Liver (tissue), 9 donors: Measurements from ENCODE around the gene DNHD1. TPM values are rescaled to one million over a fixed set of nuclear protein-coding genes. Genes with fewer than 3 reads are reported as not detected.
A peak's percentile ranks its signal among the peaks of the same experiment; 100 is the strongest.

ENCODE experiments used
- DNase-seq: peaks from one replicate; pipeline ENCODE4 v3.0.0-alpha.2; 2017; ENCODE audit warnings: low spot score
- H3K27ac ChIP-seq, 2 donors: one replicate each; pipeline ENCODE4 v1.7.0; 2013; ENCODE audit warnings: inconsistent platforms in 2 of 2, low read length in 2 of 2, control low read depth in 1 of 2, low read depth in 1 of 2, mild to moderate bottlenecking in 1 of 2
- H3K27me3 ChIP-seq, 4 donors: one replicate each; pipeline versions ENCODE4 v1.6.1 to v1.7.0; 2013; ENCODE audit warnings: low read length in 3 of 4, inconsistent platforms in 1 of 4, mild to moderate bottlenecking in 1 of 4, moderate library complexity in 1 of 4; ENCODE audit not compliant: control insufficient read depth in 4 of 4, insufficient read depth in 4 of 4
- H3K36me3 ChIP-seq, 4 donors: one replicate each; pipeline versions ENCODE4 v1.6.1 to v1.7.0; 2013; ENCODE audit warnings: low read length in 3 of 4, mild to moderate bottlenecking in 3 of 4, low read depth in 1 of 4, moderate library complexity in 1 of 4; ENCODE audit not compliant: control insufficient read depth in 4 of 4, insufficient read depth in 3 of 4
- H3K4me1 ChIP-seq, 4 donors: one replicate each; pipeline versions ENCODE4 v1.6.1 to v1.7.0; 2013; ENCODE audit warnings: low read length in 3 of 4, mild to moderate bottlenecking in 3 of 4, moderate library complexity in 1 of 4; ENCODE audit not compliant: control insufficient read depth in 4 of 4, insufficient read depth in 4 of 4
- H3K4me3 ChIP-seq, 3 donors: one replicate each; pipeline versions ENCODE4 v1.6.1 to v1.7.0; 2013; ENCODE audit warnings: low read length in 3 of 3, control low read depth in 1 of 3, low read depth in 1 of 3, mild to moderate bottlenecking in 1 of 3
- H3K9ac ChIP-seq, 2 donors: one replicate each; pipeline ENCODE4 v1.7.0; 2013; ENCODE audit warnings: low read length in 2 of 2, mild to moderate bottlenecking in 2 of 2, moderate library complexity in 2 of 2, control low read depth in 1 of 2, low read depth in 1 of 2
- H3K9me3 ChIP-seq, 4 donors: one replicate each; pipeline versions ENCODE4 v1.6.1 to v1.7.0; 2013; ENCODE audit warnings: low read length in 3 of 4; ENCODE audit not compliant: control insufficient read depth in 4 of 4
- EGR1 ChIP-seq, 2 donors: IDR thresholded peaks; 2 replicates each; pipeline ENCODE4 v1.6.1; 2016 to 2018; ENCODE audit warnings: antibody characterized with exemption in 2 of 2, low read depth in 2 of 2
- FOXA1 ChIP-seq: IDR thresholded peaks from 2 replicates; pipeline ENCODE4 v1.6.1; 2016; ENCODE audit warnings: antibody characterized with exemption
- FOXA2 ChIP-seq: IDR thresholded peaks from 2 replicates; pipeline ENCODE4 v1.6.1; 2016; ENCODE audit warnings: antibody characterized with exemption
- GABPA ChIP-seq, 2 donors: IDR thresholded peaks in 1 of 2; conservative IDR thresholded peaks in 1 of 2; 2 replicates each; pipeline ENCODE4 v1.6.1; 2016; ENCODE audit warnings: antibody characterized with exemption in 2 of 2, mild to moderate bottlenecking in 1 of 2, moderate library complexity in 1 of 2
- HNF4A ChIP-seq, 2 donors: conservative IDR thresholded peaks; 2 replicates each; pipeline ENCODE4 v1.6.1; 2016; ENCODE audit warnings: antibody characterized with exemption in 2 of 2, mild to moderate bottlenecking in 2 of 2
- HNF4G ChIP-seq: IDR thresholded peaks from 2 replicates; pipeline ENCODE4 v1.6.1; 2016; ENCODE audit warnings: antibody characterized with exemption
- JUND ChIP-seq, 2 donors: IDR thresholded peaks; 2 replicates each; pipeline ENCODE4 v1.6.1; 2016; ENCODE audit warnings: antibody characterized with exemption in 2 of 2
- NR2F2 ChIP-seq: IDR thresholded peaks from 2 replicates; pipeline ENCODE4 v1.6.1; 2016; ENCODE audit warnings: antibody characterized with exemption
- RAD21 ChIP-seq, 2 donors: IDR thresholded peaks; 2 replicates each; pipeline ENCODE4 v1.6.1; 2016; ENCODE audit warnings: antibody characterized with exemption in 2 of 2, mild to moderate bottlenecking in 2 of 2
- RXRA ChIP-seq, 2 donors: IDR thresholded peaks; 2 replicates each; pipeline ENCODE4 v1.6.1; 2017 to 2018; ENCODE audit warnings: antibody characterized with exemption in 2 of 2, mild to moderate bottlenecking in 1 of 2
- SP1 ChIP-seq: IDR thresholded peaks from 2 replicates; pipeline ENCODE4 v1.6.1; 2018; ENCODE audit warnings: antibody characterized with exemption, mild to moderate bottlenecking
- TAF1 ChIP-seq: conservative IDR thresholded peaks from 2 replicates; pipeline ENCODE4 v1.6.1; 2016; ENCODE audit warnings: antibody characterized with exemption, mild to moderate bottlenecking
- YY1 ChIP-seq: IDR thresholded peaks from 2 replicates; pipeline ENCODE4 v1.6.1; 2016; ENCODE audit warnings: antibody characterized with exemption, mild to moderate bottlenecking
- WGBS: extraction: QIAGEN DNeasy Blood & Tissue Kit; methylation state at CpG from one replicate; pipeline ENCODE4 v1.1.7; 2013; 5-methylcytosine and 5-hydroxymethylcytosine counted together
- polyA plus RNA-seq, 2 donors: library from polyadenylated mRNA; stranded (reverse) in 1 of 2; unstranded in 1 of 2; fragments of 200-250 nt in 1 of 2; fragments of >200 nt in 1 of 2; fragmentation: Nextera tagmentation in 1 of 2; extraction: Ambion mirVana in 1 of 2; gene quantifications; one replicate each; pipeline versions ENCODE4 v1.2.1 to v1.2.3, GENCODE V29; 2013 to 2015
- total RNA-seq, 2 donors: library from RNA; depleted of rRNA; stranded (reverse); fragments of >200 nt; gene quantifications; one replicate each; pipeline ENCODE4 v1.2.3, GENCODE V29; 2014
- TF ChIP-seq, protein P1 (sequence below): IDR thresholded peaks from 2 replicates; pipeline ENCODE4 v1.6.1; 2016; ENCODE audit warnings: antibody characterized with exemption
- TF ChIP-seq, protein P2 (sequence below): IDR thresholded peaks from 2 replicates; pipeline ENCODE4 v1.6.1; 2016; ENCODE audit warnings: antibody characterized with exemption
- TF ChIP-seq, protein P3 (sequence below): IDR thresholded peaks from 2 replicates; pipeline ENCODE4 v1.6.1; 2016; ENCODE audit warnings: antibody characterized with exemption, mild to moderate bottlenecking
- TF ChIP-seq, protein P4 (sequence below): fragments of 150-350 bp; IDR thresholded peaks from 2 replicates; pipeline ENCODE4 v1.5.1; 2017; ENCODE audit warnings: improper control_type of control experiment, low read depth, low read length; ENCODE audit not compliant: missing input control
- donor health status: healthy.
- donor health status: healthy.
- donor health status: healthy.
- donor health status: healthy.
- donor health status: healthy.

DNHD1 gene
- total and polyA plus RNA-seq, 4 donors = 2.1 to 23.6 (median 5.0) TPM

DNA sequence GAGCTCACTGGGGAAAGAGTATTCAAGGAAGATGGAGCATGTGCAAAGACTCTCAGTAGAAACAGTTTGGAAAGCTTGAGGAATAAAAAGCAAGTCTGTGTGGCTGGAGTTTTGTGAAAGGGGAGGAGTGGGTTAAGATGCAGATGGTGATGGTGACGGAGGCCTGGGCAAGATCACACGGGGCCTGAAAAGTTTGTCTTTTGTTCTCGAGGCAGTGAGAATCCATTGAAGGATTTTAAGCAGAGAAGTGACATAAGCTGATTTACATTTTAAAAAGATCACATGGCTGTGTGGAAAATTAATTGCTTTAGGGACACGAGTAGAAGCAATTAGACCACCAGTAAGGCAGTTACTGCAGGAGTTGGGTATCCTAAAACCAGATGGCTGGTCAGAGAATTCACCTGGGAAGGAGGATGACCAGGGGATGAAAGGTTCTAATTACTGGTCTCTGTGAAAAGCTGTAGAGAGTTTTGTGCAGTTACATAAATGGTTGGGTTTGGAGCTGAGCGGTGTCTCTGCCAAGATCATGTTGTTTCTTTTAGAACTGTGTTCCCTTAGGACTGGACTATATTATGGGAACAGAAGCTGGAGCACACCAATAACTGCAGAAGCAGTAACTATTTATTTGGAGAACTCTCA, 99.3 kb downstream of the DNHD1 start:
- TF ChIP-seq JUND (IDR thresholded peaks at IDR 0.05) (no peak), RAD21 (IDR thresholded peaks at IDR 0.05) (no peak), SP1 (no peak), FOXA1 (no peak), YY1 (no peak), RXRA (IDR thresholded peaks at IDR 0.05) (no peak), FOXA2 (no peak), NR2F2 (no peak), EGR1 (IDR thresholded peaks at IDR 0.05; ENCODE audit: low read depth in 2 of 2) (no peak), GABPA (IDR thresholded peaks at IDR 0.05 in 1 of 2, conservative IDR thresholded peaks at IDR 0.05 in 1 of 2) (no peak), TAF1 (no peak), HNF4G (no peak)
- TF ChIP-seq, protein P1, sequence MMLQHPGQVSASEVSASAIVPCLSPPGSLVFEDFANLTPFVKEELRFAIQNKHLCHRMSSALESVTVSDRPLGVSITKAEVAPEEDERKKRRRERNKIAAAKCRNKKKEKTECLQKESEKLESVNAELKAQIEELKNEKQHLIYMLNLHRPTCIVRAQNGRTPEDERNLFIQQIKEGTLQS = no peak
- TF ChIP-seq, protein P2, sequence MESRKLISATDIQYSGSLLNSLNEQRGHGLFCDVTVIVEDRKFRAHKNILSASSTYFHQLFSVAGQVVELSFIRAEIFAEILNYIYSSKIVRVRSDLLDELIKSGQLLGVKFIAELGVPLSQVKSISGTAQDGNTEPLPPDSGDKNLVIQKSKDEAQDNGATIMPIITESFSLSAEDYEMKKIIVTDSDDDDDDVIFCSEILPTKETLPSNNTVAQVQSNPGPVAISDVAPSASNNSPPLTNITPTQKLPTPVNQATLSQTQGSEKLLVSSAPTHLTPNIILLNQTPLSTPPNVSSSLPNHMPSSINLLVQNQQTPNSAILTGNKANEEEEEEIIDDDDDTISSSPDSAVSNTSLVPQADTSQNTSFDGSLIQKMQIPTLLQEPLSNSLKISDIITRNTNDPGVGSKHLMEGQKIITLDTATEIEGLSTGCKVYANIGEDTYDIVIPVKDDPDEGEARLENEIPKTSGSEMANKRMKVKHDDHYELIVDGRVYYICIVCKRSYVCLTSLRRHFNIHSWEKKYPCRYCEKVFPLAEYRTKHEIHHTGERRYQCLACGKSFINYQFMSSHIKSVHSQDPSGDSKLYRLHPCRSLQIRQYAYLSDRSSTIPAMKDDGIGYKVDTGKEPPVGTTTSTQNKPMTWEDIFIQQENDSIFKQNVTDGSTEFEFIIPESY = no peak
- TF ChIP-seq, protein P3, sequence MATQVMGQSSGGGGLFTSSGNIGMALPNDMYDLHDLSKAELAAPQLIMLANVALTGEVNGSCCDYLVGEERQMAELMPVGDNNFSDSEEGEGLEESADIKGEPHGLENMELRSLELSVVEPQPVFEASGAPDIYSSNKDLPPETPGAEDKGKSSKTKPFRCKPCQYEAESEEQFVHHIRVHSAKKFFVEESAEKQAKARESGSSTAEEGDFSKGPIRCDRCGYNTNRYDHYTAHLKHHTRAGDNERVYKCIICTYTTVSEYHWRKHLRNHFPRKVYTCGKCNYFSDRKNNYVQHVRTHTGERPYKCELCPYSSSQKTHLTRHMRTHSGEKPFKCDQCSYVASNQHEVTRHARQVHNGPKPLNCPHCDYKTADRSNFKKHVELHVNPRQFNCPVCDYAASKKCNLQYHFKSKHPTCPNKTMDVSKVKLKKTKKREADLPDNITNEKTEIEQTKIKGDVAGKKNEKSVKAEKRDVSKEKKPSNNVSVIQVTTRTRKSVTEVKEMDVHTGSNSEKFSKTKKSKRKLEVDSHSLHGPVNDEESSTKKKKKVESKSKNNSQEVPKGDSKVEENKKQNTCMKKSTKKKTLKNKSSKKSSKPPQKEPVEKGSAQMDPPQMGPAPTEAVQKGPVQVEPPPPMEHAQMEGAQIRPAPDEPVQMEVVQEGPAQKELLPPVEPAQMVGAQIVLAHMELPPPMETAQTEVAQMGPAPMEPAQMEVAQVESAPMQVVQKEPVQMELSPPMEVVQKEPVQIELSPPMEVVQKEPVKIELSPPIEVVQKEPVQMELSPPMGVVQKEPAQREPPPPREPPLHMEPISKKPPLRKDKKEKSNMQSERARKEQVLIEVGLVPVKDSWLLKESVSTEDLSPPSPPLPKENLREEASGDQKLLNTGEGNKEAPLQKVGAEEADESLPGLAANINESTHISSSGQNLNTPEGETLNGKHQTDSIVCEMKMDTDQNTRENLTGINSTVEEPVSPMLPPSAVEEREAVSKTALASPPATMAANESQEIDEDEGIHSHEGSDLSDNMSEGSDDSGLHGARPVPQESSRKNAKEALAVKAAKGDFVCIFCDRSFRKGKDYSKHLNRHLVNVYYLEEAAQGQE = no peak
- TF ChIP-seq, protein P4, sequence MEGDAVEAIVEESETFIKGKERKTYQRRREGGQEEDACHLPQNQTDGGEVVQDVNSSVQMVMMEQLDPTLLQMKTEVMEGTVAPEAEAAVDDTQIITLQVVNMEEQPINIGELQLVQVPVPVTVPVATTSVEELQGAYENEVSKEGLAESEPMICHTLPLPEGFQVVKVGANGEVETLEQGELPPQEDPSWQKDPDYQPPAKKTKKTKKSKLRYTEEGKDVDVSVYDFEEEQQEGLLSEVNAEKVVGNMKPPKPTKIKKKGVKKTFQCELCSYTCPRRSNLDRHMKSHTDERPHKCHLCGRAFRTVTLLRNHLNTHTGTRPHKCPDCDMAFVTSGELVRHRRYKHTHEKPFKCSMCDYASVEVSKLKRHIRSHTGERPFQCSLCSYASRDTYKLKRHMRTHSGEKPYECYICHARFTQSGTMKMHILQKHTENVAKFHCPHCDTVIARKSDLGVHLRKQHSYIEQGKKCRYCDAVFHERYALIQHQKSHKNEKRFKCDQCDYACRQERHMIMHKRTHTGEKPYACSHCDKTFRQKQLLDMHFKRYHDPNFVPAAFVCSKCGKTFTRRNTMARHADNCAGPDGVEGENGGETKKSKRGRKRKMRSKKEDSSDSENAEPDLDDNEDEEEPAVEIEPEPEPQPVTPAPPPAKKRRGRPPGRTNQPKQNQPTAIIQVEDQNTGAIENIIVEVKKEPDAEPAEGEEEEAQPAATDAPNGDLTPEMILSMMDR = no peak
- peaks cover 4 to 29% (median 19%) of the 10 kb centered on the region in 4 donors for H3K4me1 ChIP-seq
- H3K9ac ChIP-seq = no peak overlapping the region
- DNase-seq = no peak
- no peaks in the 10 kb centered on the region for H3K27me3 ChIP-seq
- WGBS = 87% methylated on average over 5 of the region's 5 CpGs
- no peak overlapping the region for H3K27ac ChIP-seq
- H3K4me3 ChIP-seq = no peak overlapping the region
- peaks cover 5 to 47% (median 31%) of the 10 kb centered on the region in 4 donors for H3K36me3 ChIP-seq
- H3K9me3 ChIP-seq = no peaks in the 10 kb centered on the region

DNA sequence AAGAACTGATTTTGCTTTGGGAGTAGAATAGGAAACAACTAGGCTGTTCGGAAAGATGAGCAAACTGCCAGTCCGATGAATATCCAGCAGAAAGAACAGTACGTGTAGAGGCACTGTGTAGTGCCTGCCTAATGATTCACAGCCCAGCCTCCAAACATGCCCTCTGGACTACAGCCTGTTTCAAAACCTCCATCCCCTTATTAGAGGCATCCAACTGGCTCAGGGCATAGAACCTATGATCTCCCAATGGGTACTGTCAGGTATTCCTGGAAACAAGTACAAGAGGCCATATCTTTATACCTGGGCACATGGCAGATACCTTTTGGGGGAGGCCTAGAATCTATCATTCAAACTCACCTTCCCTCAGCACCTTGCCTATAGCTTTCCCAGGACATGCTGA, 101.5 kb downstream of the DNHD1 start:
- H3K4me1 ChIP-seq = peaks cover 8 to 41% (median 32%) of the 10 kb centered on the region in 4 donors
- H3K9me3 ChIP-seq = no peaks in the 10 kb centered on the region
- H3K27ac ChIP-seq = peak overlapping the region; percentile 19 to 68
- H3K27me3 ChIP-seq = no peaks in the 10 kb centered on the region
- peak; percentile 32 for DNase-seq
- H3K4me3 ChIP-seq = no peak overlapping the region
- 38% methylated on average over 3 of the region's 3 CpGs for WGBS
- H3K36me3 ChIP-seq = peaks cover 3 to 48% (median 29%) of the 10 kb centered on the region in 4 donors
- no peak overlapping the region for H3K9ac ChIP-seq
- no peak for TF ChIP-seq TAF1
- TF ChIP-seq, protein P3 = peak; percentile 59
- TF ChIP-seq, protein P4 = no peak
- TF ChIP-seq HNF4A (conservative IDR thresholded peaks at IDR 0.05) = peak; percentile 86
- peak in 1 of 2 donors; percentile 39 for TF ChIP-seq GABPA (IDR thresholded peaks at IDR 0.05 in 1 of 2, conservative IDR thresholded peaks at IDR 0.05 in 1 of 2)
- TF ChIP-seq SP1 = peak; percentile 75
- TF ChIP-seq EGR1 (IDR thresholded peaks at IDR 0.05; ENCODE audit: low read depth in 2 of 2) = peak in 1 of 2 donors; percentile 19
